IPS-15b (cell line): Measurements from ENCODE around the gene UBE2I.
"Not testable (repeated sequence)": the region's sequence is repeated elsewhere in the genome, so short reads cannot be mapped to it uniquely, and the experiment has no call there.

Source experiments
- H3K27me3 ChIP-seq: one replicate; pipeline ENCODE4 v1.6.1; 2013; ENCODE audit warnings: low read length; ENCODE audit not compliant: control insufficient read depth, insufficient read depth
- H3K36me3 ChIP-seq: one replicate; pipeline ENCODE4 v1.6.1; 2013; ENCODE audit warnings: low read length; ENCODE audit not compliant: control insufficient read depth, insufficient read depth
- H3K4me1 ChIP-seq: one replicate; pipeline ENCODE4 v1.6.1; 2013; ENCODE audit warnings: mild to moderate bottlenecking, low read length; ENCODE audit not compliant: control insufficient read depth, insufficient read depth
- H3K4me3 ChIP-seq: one replicate; pipeline ENCODE4 v1.5.1; 2013; ENCODE audit warnings: low read depth, low read length
- H3K9ac ChIP-seq: one replicate; pipeline ENCODE4 v1.6.1; 2013; ENCODE audit warnings: low read depth, mild to moderate bottlenecking, low read length
- H3K9me3 ChIP-seq: one replicate; pipeline ENCODE4 v1.6.1; 2013; ENCODE audit warnings: mild to moderate bottlenecking, low read length; ENCODE audit not compliant: control insufficient read depth, insufficient read depth

The UBE2I gene

DNA sequence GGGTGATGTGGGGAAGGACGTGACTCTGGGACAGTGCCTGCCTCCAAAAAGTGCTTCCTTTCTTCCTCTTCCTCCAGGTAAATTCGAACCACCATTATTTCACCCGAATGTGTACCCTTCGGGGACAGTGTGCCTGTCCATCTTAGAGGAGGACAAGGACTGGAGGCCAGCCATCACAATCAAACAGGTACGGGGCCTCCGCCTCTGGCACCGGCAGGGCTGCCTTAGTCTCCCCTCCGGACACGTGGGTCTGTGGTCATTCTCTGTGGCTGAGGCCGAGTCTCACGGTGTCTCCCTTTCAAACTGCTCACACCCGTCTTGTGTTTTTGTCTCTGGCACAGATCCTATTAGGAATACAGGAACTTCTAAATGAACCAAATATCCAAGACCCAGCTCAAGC lies 10.7 kb downstream of the UBE2I start:
- H3K36me3 ChIP-seq: peaks cover 81% of the 10 kb centered on the region
- H3K4me1 ChIP-seq: no peaks in the 10 kb centered on the region
- no peaks in the 10 kb centered on the region for H3K27me3 ChIP-seq
- no peak overlapping the region for H3K9ac ChIP-seq
- H3K9me3 ChIP-seq: no peaks in the 10 kb centered on the region
- H3K4me3 ChIP-seq: no peak overlapping the region

DNA sequence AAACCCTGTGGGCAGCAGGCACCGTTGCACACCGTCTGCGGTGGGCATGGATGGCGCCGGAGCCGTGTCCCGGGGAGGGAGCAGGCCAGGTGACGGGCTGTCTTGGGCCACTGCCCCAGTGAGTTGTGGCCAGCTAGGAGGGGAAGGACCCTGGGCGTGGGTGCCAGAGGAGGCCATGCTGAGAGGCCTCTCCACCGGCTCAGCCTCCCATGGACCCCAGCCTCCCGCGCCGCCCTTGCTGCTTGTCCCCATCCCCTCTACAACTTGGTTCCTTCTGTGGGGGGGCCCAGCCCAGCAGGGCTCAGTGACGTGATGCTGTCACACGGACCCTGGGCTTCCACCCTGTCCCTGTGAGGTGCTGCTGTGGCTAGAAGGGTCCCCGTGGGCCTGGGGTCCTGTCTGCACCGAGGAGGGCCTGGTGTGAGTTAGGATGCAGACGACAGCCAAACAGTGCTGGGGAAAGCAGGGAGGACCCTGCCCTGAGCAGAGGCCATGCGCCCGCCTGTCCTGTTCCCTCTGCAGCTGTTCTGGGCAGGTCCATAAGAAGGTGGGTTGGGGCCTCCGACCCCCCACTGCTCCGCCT lies 11.3 kb downstream of the UBE2I start:
- H3K36me3 ChIP-seq: peaks cover 77% of the 10 kb centered on the region
- no peak overlapping the region for H3K4me3 ChIP-seq
- no peaks in the 10 kb centered on the region for H3K4me1 ChIP-seq
- H3K9me3 ChIP-seq: no peaks in the 10 kb centered on the region
- H3K27me3 ChIP-seq: no peaks in the 10 kb centered on the region
- no peak overlapping the region for H3K9ac ChIP-seq

DNA sequence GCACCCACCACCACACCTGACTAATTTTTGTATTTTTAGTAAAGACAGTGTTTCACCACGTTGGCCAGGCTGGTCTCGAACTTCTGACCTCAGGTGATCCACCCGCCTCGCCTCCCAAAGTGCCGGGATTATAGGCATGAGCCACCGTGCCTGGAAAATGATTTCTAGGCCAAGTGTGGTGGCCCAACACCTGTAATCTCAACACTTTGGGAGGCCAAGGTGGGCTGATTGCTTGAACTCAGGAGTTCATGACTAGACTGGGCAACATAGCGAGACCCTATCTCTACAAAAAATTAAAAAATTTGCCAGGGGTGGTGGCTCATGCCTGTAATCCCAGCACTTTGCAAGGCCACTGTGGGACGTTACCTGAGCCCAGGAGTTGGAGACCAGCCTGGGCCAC lies 13.0 kb downstream of the UBE2I start:
- H3K36me3 ChIP-seq: peaks cover 64% of the 10 kb centered on the region
- H3K4me3 ChIP-seq: no peak overlapping the region
- no peaks in the 10 kb centered on the region for H3K9me3 ChIP-seq
- no peak overlapping the region for H3K9ac ChIP-seq
- no peaks in the 10 kb centered on the region for H3K4me1 ChIP-seq
- no peaks in the 10 kb centered on the region for H3K27me3 ChIP-seq

DNA sequence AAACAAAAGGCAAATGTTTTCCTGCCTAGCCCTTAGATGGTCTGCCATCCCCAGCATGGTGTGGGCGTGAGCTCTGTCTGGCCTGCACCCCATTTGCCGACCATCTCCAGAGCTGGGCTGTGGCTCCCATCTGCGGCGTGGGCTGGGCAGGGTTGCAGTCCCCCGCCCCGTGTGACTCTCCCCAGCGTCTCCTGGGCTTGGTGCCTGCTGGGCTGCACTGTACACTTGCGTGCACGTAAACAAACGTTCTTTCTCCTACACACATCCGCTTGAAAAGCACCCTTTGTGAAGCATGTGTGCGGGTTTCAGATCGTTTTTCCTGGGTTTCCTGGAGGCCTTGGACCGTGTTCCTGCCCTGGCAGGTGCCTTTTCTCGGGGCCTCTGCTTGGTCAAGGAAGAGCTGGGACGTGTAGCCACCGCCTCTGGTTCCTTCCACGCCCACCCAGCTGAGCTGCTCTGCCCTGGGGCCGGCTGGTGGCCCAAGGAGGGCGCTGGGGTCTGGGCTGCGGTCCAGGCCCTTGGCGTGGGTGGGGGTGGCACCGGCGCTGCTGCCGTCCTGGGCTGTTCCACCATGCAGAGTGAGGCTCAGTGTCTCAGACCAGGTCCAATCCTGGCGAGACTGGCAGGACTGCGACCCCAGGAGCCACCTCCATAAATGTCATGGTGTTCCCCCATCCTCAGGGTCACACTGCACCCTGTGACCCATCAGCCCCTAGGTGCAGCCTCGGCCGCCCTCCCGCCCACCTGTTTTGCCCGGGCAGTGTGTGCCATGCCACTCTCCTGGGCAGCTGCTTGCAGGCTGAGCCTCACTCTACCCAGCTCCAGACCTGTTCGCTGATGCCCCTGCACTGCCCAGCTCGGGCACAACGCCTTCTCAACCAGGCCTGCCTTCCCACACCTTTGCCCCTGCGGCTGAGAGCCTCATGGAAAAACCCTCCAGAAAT lies 14.1 kb downstream of the UBE2I start:
- Histone ChIP-seq H3K4me1 (no peaks in the 10 kb centered on the region), H3K9me3 (no peaks in the 10 kb centered on the region), H3K9ac (no peak overlapping the region), H3K27me3 (no peaks in the 10 kb centered on the region), H3K36me3 (peaks cover 52% of the 10 kb centered on the region), H3K4me3 (no peak overlapping the region)

DNA sequence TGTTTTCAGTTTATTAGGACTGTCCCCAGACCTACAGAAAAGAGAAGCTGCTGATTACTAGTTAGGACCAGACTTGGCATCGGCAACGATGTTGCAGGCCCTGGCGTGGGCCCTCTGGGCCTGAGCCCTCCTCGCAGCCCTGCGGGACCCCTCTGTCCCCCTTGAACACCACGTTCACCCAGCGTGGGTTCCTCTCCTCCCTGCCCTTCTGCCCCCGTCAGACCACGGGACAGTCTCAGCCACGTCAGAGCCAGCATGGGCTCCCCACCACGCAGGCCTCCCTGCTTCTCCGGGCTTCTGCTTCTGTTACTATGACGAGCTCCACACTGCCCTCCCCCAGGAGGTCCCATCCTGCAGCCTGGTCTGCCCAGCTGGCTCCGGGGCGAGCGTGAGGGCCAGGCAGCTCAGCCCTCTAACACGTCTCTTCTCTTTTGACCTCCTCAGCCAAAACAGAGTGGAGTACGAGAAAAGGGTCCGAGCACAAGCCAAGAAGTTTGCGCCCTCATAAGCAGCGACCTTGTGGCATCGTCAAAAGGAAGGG lies 14.9 kb downstream of the UBE2I start:
- Histone ChIP-seq H3K4me3 (no peak overlapping the region), H3K36me3 (peaks cover 47% of the 10 kb centered on the region), H3K27me3 (no peaks in the 10 kb centered on the region), H3K4me1 (no peaks in the 10 kb centered on the region), H3K9ac (no peak overlapping the region), H3K9me3 (no peaks in the 10 kb centered on the region)

DNA sequence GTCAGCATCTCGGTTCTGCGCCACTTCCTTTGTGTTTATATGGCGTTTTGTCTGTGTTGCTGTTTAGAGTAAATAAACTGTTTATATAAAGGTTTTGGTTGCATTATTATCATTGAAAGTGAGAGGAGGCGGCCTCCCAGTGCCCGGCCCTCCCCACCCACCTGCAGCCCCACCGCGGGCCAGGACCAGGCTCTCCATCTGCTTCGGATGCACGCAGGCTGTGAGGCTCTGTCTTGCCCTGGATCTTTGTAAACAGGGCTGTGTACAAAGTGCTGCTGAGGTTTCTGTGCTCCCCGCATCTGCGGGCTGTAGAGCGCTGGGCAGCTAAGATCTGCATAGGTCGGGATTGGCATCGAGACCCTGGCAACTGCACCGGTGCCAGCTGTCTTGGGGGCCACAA lies 15.8 kb downstream of the UBE2I start:
- Histone ChIP-seq H3K9ac (no peak overlapping the region), H3K36me3 (peaks cover 38% of the 10 kb centered on the region), H3K9me3 (no peaks in the 10 kb centered on the region), H3K27me3 (no peaks in the 10 kb centered on the region), H3K4me1 (no peaks in the 10 kb centered on the region), H3K4me3 (no peak overlapping the region)

DNA sequence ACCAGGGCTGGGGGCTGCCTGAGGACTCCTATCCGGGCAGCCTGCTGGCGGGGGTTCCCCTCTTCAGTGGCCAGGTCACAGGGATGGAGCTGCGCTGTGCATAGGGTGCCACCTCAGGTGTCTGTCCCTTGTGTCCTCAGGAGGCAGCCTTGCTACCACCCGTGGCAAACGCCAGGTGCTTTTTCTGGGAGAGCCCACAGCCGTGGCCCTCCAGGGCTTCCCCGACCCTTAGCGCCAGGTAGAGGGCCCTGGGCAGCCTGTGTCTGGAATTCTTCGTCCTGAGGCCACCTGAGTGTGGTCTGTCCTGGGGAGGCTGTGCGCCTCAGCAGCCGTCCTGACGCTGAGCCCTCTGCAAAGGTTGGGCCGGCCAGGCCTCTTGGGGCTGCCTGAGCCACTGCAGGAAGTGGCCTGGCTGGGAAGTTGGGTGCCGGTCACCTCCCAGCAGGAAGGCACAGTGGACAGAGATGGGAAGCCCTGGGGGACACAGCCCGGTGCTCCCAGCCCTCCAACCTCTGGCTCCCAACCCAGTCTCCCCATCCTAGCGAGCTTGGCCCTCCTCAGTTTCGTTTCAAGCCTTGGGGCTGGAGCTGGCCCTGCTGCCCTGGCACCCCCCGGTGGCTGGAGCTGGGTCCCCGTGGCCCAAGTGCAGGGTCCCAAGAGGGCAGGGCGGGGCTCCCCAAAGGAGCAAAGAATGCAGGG lies 16.4 kb downstream of the UBE2I start:
- Histone ChIP-seq H3K4me3 (no peak overlapping the region), H3K27me3 (no peaks in the 10 kb centered on the region), H3K9ac (no peak overlapping the region), H3K4me1 (no peaks in the 10 kb centered on the region), H3K9me3 (no peaks in the 10 kb centered on the region), H3K36me3 (peaks cover 33% of the 10 kb centered on the region)

DNA sequence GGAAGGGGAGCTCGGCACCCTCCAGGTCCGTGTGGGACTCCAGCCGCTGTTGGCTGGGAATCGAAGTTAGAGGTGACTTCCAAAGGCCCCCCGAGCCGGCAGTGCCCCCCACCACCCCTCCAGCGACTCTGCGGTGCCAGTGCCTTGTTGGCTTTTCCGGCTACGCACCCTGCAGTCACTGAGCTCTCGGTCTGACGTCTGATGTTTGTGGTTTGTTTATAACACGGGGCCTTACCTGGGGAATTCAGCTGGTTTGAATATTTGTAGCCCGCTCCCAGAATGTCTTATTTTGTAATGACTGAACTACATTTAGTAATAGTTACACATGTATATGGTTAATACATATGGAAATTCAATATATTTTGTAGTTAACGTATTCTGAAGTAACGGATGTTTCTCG lies 17.0 kb downstream of the UBE2I start:
- H3K4me1 ChIP-seq: no peaks in the 10 kb centered on the region
- H3K36me3 ChIP-seq: peaks cover 27% of the 10 kb centered on the region
- H3K9me3 ChIP-seq: no peaks in the 10 kb centered on the region
- no peaks in the 10 kb centered on the region for H3K27me3 ChIP-seq
- no peak overlapping the region for H3K4me3 ChIP-seq
- H3K9ac ChIP-seq: no peak overlapping the region

DNA sequence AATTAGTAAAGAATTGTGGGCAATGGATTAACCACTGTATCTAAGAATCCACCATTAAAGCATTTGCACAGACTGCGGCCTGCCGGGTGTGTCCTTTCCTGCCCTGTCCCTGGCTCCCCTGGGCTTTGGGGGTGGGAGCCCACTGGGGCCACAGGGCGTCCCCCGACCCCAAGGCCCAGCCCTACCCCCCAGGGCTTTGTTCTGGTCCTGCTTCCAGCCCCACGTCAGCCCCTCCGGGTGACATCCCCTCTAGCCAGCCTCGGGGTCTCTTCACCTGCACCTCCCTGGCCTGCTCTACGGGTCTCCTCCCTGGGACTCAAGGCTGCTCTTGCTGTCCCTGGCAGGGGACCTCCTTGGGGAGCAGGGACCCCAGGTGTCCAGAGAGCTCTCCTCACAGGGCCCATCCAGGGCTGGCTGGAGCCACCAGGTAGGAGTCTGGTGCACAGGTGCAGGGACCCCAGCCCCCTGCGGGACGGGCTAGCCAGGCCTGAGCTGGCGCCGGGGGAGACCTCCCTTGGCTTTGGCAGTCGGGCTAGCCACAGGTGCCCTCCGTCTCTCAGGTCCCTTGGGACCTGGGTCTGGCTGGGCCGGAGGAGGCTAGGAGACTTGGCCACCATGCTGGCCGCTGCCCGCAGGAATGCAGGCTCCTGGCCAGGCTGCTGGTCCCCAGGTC lies 17.6 kb downstream of the UBE2I start:
- Histone ChIP-seq H3K4me1 (no peaks in the 10 kb centered on the region), H3K9ac (no peak overlapping the region), H3K36me3 (peaks cover 22% of the 10 kb centered on the region)

DNA sequence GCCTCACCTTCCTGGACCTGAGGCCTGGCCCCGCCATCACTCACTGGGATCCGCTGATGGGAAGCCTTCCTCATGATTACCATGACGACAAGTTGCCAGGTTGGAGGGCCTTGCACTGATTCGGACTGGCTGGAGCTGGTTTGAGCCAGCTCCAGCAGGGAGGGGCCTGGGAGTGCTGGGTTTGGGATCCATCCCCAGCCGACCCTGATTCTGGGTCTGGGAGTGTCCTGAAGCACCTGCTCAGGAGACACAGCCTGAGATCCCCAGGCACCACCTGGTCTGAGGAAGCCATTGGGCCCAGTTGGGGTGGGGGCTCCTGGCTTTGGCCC lies 18.1 kb downstream of the UBE2I start:
- H3K27me3 ChIP-seq: peaks cover 6% of the 10 kb centered on the region
- H3K4me3 ChIP-seq: no peak overlapping the region
- no peaks in the 10 kb centered on the region for H3K4me1 ChIP-seq
- peaks cover 18% of the 10 kb centered on the region for H3K36me3 ChIP-seq
- no peaks in the 10 kb centered on the region for H3K9me3 ChIP-seq
- H3K9ac ChIP-seq: no peak overlapping the region

More for the DNA sequence above, 17.6 kb downstream of the UBE2I start:
- Histone ChIP-seq H3K9me3 (no peaks in the 10 kb centered on the region), H3K27me3 (peaks cover under 1% of the 10 kb centered on the region), H3K4me3 (no peak overlapping the region)

DNA sequence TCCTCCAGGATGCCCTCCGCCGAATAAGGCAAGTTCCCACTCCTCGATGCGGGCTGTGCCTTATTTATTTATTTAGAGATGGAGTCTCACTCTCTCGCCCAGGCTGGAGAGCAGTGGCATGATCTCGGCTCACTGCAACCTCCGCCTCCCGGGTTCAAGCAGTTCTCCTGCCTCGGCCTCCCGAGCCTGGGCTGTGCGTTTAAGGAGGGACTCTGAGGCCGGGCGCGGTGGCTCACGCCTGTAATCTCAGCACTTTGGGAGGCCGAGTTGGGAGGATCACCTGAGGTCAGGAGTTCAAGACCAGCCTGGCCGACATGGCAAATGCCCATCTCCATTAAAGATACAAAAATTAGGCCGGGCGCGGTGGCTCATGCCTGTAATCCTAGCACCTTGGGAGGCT lies 18.7 kb downstream of the UBE2I start:
- H3K27me3 ChIP-seq, H3K9me3 ChIP-seq, H3K9ac ChIP-seq, H3K4me3 ChIP-seq, H3K4me1 ChIP-seq: not testable (repeated sequence)
- peaks cover 17% of the 10 kb centered on the region for H3K36me3 ChIP-seq
